ENCODE data around the gene AGER. TPM values are rescaled to one million over a fixed set of nuclear protein-coding genes. Genes with fewer than 3 reads are reported as not detected.

Gene AGER
- total RNA-seq, 1 donor from 2014 or later = 29.9 TPM

GRCh38 chr6:32208996-32209395 is 24.9 kb upstream of the AGER start:
- TF ChIP-seq CTCF (IDR thresholded peaks at IDR 0.05; ENCODE audit: unreplicated experiment) = no peak
- Mint-ChIP-seq H3K36me3 (ENCODE audit: insufficient read depth) (no peaks in the 10 kb centered on the region), H3K4me3 (ENCODE audit: low read depth) (no peak overlapping the region), H3K9me3 (ENCODE audit: low read depth) (peaks cover 7% of the 10 kb centered on the region), H3K27ac (no peak overlapping the region), H3K27me3 (peaks cover 11% of the 10 kb centered on the region), H3K4me1 (ENCODE audit: low read depth) (no peaks in the 10 kb centered on the region)
- no peak for DNase-seq (ENCODE audit: low spot score, unreplicated experiment)

DNA sequence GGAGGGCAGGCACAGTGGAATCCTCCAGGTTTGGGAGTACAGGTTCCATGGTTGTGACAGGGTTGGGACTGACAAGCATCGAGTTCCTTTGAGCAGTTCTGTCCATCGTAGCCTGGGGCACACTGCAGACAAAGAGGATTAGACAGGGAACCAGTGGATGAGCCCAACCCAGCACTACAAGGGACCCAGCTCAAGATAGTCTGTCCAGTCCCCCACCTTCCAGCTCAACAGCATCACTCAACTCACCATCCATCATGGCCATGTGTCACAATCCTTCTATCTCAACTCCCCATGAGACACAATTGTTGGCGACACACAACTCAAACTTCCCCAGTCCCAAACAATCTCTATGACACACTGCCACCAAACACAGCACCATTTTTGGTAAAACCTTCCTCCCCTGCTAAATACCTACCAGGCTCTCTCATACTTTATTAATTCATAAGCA is 20.2 kb upstream of the AGER start:
- Mint-ChIP-seq H3K36me3 (ENCODE audit: insufficient read depth) (no peaks in the 10 kb centered on the region), H3K27ac (no peak overlapping the region), H3K27me3 (peaks cover 11% of the 10 kb centered on the region), H3K4me3 (ENCODE audit: low read depth) (no peak overlapping the region), H3K9me3 (ENCODE audit: low read depth) (peaks cover 7% of the 10 kb centered on the region), H3K4me1 (ENCODE audit: low read depth) (no peaks in the 10 kb centered on the region)
- no peak for DNase-seq (ENCODE audit: low spot score, unreplicated experiment)
- no peak for TF ChIP-seq CTCF (IDR thresholded peaks at IDR 0.05; ENCODE audit: unreplicated experiment)

- Mint-ChIP-seq H3K4me3 (ENCODE audit: low read depth) (no peak overlapping the region), H3K27me3 (peaks cover 11% of the 10 kb centered on the region), H3K27ac (no peak overlapping the region), H3K4me1 (ENCODE audit: low read depth) (no peaks in the 10 kb centered on the region), H3K9me3 (ENCODE audit: low read depth) (peaks cover 7% of the 10 kb centered on the region), H3K36me3 (ENCODE audit: insufficient read depth) (no peaks in the 10 kb centered on the region)
- no peak for TF ChIP-seq CTCF (IDR thresholded peaks at IDR 0.05; ENCODE audit: unreplicated experiment)
- no peak for DNase-seq (ENCODE audit: low spot score, unreplicated experiment)
Measured at GRCh38 chr6:32203426-32204267, 19.6 kb upstream of the AGER start.

GRCh38 chr6:32202186-32202585 is 18.1 kb upstream of the AGER start:
- Mint-ChIP-seq H3K9me3 (ENCODE audit: low read depth) (peaks cover 7% of the 10 kb centered on the region), H3K27ac (no peak overlapping the region), H3K36me3 (ENCODE audit: insufficient read depth) (no peaks in the 10 kb centered on the region), H3K4me3 (ENCODE audit: low read depth) (no peak overlapping the region), H3K27me3 (peaks cover 11% of the 10 kb centered on the region), H3K4me1 (ENCODE audit: low read depth) (no peaks in the 10 kb centered on the region)
- DNase-seq (ENCODE audit: low spot score, unreplicated experiment) = no peak
- no peak for TF ChIP-seq CTCF (IDR thresholded peaks at IDR 0.05; ENCODE audit: unreplicated experiment)

- H3K4me3 Mint-ChIP-seq (ENCODE audit: low read depth) = no peak overlapping the region
Measured at GRCh38 chr6:32200711-32201475, 16.8 kb upstream of the AGER start.

More at GRCh38 chr6:32200711-32201475, 16.8 kb upstream of the AGER start:
- no peak for DNase-seq (ENCODE audit: low spot score, unreplicated experiment)
- H3K36me3 Mint-ChIP-seq (ENCODE audit: insufficient read depth) = no peaks in the 10 kb centered on the region
- H3K27ac Mint-ChIP-seq = no peak overlapping the region
- H3K9me3 Mint-ChIP-seq (ENCODE audit: low read depth) = no peaks in the 10 kb centered on the region
- peaks cover 11% of the 10 kb centered on the region for H3K27me3 Mint-ChIP-seq
- TF ChIP-seq CTCF (IDR thresholded peaks at IDR 0.05; ENCODE audit: unreplicated experiment) = no peak
- peaks cover 5% of the 10 kb centered on the region for H3K4me1 Mint-ChIP-seq (ENCODE audit: low read depth)

Measured in progenitor cell of endocrine pancreas (in vitro differentiated cells).